GM20000 (cell line): ENCODE data around the gene CDH13.
A peak's percentile ranks its signal among the peaks of the same experiment; 100 is the strongest.

Experiments
- DNase-seq: peaks from one replicate; pipeline ENCODE4 v3.0.0; 2012; ENCODE audit warnings: low spot score
- CTCF ChIP-seq: IDR thresholded peaks from 2 replicates; pipeline ENCODE4 v1.5.1; 2012; ENCODE audit warnings: mild to moderate bottlenecking, control low read depth; ENCODE audit errors: extremely low read depth, missing control alignments

The CDH13 gene

GRCh38 chr16:82699260-82699659 is 72.5 kb downstream of the CDH13 start:
- TF ChIP-seq CTCF: no peak
- DNase-seq: no peak

- no peak for DNase-seq
- no peak for TF ChIP-seq CTCF
Measured at GRCh38 chr16:82699711-82700495, 73.1 kb downstream of the CDH13 start.

- no peak for TF ChIP-seq CTCF
- peak; percentile 37 for DNase-seq
Measured at GRCh38 chr16:82700541-82701235, 73.9 kb downstream of the CDH13 start.

GRCh38 chr16:82701442-82701955 is 74.7 kb downstream of the CDH13 start:
- no peak for TF ChIP-seq CTCF
- DNase-seq: no peak

- no peak for TF ChIP-seq CTCF
Measured at GRCh38 chr16:82703161-82703560, 76.4 kb downstream of the CDH13 start.

GRCh38 chr16:82703871-82704768 is 77.4 kb downstream of the CDH13 start:
- no peak for DNase-seq
- no peak for TF ChIP-seq CTCF

More at GRCh38 chr16:82703161-82703560, 76.4 kb downstream of the CDH13 start:
- DNase-seq: no peak
